GM19395 (cell line): ENCODE data around the gene CCRL2.
"Not testable (repeated sequence)": the region's sequence is repeated elsewhere in the genome, so short reads cannot be mapped to it uniquely, and the experiment has no call there.

Source experiments
- ATAC-seq: cut with Tn5 transposase; IDR thresholded peaks from one replicate; pipeline ENCODE4 v1.9.1; 2021; ENCODE audit warnings: mild to moderate bottlenecking, moderate library complexity; ENCODE audit not compliant: unreplicated experiment

The CCRL2 gene

DNA sequence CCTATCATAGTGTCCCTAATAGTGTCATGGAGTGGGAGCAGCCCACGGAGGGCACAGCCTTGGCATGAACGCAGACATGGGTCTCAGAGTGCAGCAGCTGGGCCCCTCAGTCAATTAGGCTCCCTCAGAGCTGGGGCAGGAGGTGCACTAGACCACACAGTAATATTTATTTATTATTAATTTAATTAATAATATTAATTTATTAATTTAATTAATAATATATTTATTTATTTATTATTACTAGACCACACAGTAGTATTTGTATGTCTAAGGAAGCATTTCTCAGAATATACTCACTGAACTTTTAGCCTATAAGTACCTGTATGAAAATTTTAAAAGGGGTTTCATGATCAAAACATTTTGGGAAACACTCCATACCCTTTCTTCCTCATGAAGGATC, 5.5 kb upstream of the CCRL2 start:
- no peak for ATAC-seq

DNA sequence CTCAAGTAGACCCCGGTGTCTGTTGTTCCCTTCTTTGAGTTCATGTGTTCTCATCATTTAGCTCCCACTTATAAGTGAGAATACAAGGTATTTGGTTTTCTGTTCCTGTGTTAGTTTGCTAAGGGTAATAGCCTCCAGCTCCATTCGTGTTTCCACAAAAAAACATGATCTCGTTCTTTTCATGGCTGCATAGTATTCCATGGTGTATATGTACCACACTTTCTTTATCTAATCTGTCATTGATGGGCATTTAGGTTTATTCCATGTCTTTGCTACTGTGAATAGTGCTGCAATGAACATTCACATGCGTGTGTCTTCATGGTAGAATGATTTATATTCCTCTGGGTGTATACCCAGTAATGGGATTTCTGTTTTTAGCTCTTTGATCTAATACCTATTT, 4.2 kb upstream of the CCRL2 start:
- not testable (repeated sequence) for ATAC-seq

DNA sequence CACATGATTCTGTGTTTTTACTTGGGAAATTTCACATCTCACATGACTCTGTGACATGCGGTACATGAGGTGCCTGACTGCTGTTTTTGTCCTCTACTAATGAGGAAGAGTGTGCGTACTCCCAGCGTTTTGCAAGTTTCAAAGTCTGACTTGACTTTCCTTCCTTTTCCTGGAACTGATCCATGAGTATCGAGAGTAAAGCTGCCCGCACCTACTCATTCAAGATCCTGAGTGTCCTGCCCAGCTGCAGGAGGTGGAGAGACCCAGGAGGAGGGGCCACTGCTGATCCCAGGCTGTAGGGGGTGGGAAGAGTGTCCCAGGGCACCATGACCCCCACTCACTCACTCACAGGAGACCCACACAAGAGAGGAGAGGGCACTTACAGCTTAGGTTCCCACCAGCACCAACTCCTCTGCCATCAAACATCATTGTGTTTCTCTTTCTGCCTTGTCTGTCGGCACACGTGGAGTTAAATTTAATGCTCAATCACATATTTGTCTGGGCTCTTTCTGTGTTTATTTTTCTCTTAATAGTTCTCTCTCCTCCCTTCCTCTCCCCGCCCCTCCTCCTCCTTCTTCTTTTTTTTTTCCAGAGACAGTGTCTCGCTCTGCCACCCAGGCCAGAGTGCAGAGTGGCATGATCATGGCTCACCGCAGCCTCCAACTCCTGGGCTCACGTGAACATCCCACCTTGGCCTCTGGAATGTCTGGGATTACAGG, 1.6 kb upstream of the CCRL2 start:
- no peak for ATAC-seq

DNA sequence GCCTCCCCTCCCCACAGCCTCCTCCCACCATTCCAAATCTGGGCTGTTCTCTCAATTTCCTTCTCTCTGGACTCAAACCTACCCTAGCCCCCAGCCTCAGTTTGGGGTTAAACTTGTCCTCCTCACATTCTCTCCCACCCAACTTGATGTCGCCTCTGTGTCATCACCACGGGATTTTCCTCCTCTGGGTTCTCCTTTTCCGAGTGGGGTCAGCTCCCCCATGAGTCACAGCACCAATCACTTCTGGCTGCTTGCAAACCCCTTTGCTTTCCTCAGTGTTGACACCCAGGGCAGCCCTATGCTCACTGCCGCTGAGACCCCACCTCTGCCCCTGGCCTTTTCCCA, 644 bp upstream of the CCRL2 start:
- ATAC-seq = no peak

DNA sequence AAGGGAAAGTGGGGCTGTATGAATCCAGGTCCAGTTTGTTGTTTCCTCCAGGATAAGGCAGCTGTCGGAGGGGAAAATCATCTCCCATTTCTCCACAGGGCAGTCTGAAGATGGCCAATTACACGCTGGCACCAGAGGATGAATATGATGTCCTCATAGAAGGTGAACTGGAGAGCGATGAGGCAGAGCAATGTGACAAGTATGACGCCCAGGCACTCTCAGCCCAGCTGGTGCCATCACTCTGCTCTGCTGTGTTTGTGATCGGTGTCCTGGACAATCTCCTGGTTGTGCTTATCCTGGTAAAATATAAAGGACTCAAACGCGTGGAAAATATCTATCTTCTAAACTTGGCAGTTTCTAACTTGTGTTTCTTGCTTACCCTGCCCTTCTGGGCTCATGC, 911 bp downstream of the CCRL2 start:
- no peak for ATAC-seq

DNA sequence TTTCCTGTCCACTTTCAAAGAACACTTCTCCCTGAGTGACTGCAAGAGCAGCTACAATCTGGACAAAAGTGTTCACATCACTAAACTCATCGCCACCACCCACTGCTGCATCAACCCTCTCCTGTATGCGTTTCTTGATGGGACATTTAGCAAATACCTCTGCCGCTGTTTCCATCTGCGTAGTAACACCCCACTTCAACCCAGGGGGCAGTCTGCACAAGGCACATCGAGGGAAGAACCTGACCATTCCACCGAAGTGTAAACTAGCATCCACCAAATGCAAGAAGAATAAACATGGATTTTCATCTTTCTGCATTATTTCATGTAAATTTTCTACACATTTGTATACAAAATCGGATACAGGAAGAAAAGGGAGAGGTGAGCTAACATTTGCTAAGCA, 1.8 kb downstream of the CCRL2 start:
- no peak for ATAC-seq

DNA sequence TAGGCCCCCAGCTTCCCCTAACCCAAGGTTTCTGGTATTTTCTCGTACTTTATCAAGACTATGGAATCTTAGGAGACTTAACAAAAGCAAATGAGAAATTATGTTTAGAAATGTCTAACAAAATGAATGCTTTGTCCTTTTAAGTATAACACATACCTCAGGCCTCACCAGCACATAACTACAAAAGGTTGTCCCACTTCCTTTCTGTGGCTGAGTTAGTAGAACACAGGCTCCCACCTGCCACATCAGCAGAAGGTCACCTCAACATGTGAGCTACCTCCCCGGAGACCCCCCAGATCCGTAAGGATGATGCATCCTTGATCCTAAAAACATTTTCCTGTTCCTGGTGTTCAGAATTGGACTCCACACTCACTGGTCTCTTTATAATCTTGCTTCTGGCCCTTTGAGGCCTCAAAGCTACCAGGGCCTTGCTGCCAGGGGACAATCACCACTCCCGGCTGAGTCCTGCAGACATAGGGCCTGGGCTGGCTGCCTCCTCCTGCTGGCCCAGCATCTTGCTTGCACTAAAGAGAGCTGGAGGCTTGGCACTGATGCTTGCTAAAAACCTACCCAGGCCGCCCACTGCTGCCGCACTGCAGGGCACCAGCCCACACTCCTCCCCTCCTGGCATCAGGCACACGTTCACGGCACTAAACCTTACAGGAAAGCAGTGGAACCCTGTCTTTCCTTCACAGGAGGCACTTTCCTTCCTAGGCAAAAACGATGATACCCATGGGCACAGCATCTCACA, 2.9 kb downstream of the CCRL2 start:
- ATAC-seq = no peak

DNA sequence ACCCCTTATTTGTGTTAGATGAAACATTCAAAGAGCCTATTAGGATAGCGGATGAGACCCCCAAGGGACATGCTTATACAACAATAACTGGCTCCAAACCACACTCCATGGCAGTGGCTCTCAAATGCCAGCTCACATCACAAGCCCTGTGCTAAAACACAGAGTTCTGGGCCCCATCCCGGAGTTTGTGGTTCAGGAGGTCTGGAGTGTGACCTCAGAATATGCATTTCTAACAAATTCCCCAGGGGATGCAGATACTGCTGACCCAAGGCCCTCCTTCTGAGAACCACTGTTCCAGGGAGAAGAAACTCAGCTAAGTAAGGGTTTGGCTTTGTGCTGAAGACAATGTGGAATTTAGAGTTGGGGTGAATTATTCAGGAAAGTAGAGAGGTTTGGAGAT, 3.6 kb downstream of the CCRL2 start:
- no peak for ATAC-seq

DNA sequence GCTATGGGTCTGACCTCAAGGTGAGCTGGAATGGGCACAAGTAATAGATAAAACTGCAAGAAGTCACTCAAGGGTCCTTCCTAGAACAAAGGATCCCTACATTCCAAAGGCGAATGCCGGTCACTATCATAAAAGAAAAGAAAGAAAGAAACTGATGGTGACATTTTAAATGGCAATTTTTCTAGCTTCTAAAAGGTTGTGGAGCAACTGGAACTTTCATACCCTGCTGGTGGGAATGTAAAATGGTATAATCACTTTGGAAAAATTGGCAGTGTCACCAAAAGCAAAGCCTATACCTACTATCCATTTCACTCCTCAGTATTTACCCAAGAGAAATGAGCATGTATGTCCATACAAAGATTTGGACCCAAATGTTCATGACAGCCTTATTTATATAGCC, 4.2 kb downstream of the CCRL2 start:
- no peak for ATAC-seq

DNA sequence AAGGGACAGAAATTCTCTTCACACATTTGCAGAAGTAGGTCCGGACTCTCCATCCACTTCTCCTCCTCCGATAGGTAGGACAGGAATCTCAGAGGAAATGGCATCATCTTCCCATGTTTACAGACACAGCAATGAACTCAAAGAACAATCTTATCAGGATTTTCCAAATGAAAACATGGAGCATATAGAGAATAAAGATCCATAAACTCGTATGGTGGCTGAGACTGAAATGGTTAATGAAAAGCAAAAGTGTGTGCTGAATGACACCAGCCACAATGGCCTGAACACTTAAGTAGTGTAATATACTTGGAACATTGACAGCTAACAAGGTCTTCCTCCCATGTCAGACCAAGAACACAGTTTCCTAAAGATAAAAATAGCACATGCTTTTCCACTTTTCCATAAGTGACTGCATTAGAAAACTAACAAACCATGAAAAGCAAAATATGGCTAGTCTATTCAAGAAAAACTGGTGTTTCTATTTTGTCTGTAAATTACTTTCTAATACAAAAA, 5.8 kb downstream of the CCRL2 start:
- ATAC-seq = no peak

DNA sequence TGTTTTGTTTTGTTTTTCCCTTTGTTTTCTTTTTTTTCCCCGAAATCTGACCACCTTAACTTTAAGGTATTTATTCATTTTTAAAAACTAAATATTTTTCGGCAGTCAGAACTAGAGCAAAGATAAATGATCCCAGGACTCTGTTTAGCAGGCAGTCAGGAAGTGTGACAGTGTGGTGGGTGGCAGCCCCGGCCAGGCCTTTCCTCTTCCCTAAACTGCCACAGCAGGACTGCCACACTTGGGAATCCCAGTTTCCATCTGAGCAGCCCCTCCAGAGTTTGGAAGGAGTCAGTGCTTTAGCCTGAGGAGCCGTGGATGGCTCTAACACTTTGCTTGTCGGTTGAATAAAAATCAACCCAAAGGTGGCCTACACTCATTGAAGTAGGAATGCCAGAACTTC, 6.9 kb downstream of the CCRL2 start:
- no peak for ATAC-seq

DNA sequence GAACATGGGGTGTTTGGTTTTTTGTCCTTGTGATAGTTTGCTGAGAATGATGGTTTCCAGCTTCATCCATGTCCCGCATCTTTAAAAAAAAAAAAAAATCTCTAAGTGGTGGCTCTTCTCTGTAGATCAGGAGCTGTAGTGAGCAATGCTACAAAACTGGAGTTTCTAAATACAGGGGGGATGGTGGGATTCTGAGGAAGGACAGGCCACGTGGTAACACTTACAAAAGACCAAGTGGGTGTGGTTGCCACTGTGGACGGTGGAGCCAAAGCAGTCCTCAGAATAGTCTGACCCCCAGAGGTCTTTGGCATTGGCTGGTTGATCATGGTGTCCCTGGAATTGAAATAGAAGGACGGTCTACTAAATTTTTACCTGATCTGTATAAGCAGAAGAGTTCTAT, 7.7 kb downstream of the CCRL2 start:
- no peak for ATAC-seq

DNA sequence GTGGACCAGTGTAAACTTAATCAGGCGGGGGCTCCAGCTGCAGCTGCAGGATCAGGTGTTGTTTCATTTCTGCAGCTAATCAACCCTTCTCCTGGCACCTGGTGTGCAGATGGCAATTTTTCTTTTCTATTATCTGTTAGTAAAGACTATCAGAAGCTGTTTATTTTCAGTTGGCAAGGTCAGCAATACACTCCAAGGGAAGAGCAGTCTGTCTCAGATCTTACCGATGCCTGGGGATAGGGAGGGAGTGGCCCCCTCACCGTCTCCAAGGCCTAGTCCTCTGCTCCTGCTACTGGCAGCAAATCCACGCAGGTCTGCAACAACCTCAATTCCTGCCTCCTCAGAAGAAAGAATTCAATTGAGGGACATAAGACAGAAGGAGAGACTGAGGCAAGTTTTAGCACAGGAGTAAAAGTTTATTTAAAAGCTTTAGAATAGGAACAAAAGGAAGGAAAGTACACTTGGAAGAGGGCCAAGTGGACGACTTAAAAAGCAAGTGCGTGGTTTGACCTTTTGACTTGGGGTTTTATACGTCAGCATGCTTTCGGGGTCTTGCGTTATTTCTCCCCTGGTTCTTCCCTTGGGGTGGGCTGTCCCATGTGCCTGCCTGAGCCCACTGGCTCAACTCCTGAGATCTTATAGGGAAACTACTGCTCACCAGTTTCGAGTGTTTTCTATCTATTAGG, 9.2 kb downstream of the CCRL2 start:
- no peak for ATAC-seq

DNA sequence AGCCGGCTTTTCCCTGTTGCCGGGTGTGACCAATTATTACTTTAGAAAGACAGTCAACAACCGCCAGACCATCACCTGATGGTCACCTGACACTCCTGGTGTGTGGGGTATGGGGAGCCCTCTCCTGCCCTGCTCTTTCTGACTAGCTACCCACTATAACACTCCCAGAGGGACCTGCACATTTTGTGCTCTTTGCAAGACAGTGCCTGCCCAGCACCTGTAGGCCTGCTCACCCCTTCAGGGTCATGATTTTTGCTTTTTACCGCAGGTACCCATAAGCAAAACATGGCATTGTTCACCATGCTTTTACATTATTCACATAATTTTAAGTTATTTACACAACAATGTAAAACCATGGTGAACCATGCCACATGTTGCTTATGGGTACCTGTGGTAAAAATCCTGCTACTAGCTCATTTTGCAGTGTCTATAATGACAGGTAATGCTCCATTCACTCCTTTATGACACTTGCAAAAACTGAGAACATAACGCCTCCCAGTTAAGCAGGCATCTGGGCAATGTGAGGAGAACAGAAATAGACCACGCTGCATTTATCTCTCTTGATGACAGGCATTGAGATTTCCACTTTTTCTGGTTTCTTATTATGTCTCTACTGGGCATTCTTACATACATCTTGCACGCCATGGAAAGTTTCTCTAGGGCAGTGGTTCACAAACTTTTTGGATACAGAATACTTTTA, 9.9 kb downstream of the CCRL2 start:
- no peak for ATAC-seq

DNA sequence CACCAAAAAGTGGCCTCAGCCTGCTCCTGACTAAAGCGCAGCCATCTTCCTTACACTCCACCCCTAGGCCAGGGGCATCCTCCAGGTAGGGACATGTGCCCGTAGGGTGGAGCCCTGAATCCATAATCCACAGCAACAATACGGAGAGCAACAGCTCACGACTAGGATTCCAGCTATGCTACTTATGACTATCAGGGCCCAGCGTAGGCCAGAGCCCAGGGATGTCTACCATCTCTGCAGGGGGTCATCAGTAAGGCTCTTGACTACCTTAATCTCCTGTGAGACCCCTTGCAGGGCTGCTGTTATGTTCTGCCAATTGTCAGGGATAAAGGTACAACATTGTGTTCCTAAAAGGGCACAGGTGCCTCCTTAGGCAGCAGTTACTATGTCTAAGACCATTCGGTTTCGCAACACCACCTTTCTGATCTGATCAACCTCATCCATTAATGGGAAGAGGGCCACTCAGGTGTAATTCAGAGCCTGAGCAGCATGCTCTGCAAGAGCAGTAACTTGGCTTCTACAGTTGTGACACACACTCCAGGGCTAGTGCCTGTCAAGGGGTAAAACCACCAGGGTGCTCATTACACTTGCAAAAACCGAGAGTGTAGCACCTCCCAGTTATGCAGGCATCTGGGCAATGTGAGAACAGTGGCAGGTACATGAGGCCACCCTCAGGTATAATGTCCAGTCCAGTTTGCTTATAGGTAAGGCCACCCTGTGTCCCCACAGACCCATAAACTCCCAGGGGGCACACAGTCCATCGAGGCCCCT, 11.0 kb downstream of the CCRL2 start:
- no peak for ATAC-seq

DNA sequence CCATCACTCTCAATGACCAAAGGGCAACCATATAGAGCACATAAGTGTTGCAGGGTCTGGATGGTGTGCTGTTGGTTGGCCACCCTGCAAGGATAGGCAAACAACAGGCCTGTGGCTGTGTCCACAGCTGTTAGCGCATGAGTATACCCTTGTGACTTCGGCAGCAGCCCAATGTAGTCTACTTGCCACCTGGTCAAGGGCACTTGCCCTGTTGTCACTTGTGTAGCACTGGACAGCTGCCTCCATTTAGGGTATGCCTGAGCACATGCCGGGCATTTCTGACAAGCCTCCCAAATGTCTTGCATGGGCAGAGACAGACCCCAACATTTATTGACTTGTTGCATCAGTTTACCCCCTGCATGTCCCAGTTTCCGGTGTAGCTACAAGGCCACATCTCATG, 12.8 kb downstream of the CCRL2 start:
- no peak for ATAC-seq

DNA sequence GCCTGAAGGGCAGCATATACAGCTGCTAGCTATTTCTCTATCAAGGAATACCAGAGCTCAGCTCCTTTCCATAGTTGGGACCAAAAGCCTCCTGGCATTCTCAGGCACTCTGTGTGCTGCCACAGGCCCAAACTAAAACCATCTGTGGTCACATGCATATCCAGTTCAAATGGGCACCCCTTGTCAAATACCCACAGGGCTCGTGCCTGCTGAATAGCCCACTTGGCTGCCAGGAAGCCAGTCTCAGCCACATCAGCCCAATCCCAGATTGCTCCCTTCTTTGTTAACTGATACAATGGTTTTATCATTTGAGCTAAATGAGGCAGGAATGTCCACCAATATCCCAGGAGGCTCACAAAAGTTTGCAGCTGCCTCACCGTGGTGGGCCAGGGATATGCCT, 13.9 kb downstream of the CCRL2 start:
- ATAC-seq = no peak

DNA sequence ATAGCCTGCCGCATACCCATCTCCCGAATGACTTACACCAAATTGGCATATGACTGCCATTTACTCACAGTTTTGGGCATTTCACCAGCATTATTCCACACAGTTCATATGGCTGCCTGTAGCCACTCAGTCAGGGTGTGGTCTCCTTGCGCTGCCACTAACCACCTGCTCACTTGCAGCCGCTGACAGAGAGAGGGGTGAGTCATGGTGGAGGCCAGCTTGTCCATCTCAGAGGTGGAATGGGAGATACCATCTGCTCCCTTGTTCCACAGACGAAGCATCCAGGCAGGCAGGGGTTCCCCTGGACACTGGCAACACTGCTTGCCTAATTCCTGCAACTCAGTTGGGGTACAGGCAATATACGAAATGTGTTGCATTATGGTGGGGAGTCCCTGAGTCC, 15.6 kb downstream of the CCRL2 start:
- no peak for ATAC-seq

DNA sequence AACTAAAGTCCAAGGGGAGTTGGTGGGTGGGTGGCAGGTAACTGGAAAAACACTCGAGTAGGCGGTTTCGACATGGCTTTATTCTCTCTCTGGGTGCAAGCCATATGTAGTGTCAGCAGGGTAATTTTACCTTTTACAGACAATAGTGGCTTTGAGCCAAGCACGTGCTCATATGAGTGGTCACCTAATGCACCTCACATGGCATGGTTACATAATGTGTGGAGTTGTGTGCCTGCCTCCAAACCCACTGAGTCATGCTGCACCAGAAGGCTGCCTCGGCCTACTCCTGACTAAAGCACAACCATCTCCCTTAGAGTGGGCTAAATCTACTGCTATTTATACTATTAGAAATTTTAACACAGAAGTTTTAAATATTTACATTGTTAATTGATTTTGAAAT, 16.5 kb downstream of the CCRL2 start:
- ATAC-seq = no peak

DNA sequence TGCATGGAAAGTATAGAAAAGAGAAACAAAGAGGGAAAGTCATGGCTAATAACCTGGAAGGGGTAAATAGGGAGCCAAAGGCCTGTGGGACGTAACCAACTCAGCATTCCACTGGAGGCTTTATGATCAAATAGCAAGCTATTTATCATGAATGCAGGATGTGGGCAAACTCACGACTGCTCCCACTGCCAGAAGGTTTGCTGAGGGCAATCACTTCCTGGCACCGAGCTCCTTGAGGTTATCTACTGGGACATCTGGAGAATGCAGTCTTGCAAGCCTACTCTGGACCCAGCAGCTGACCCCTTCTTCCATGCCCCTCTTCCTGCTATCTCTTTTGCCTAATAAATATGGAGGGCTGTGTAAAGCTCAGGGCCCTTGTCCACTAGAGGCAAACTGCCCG, 19.4 kb downstream of the CCRL2 start:
- ATAC-seq = not testable (repeated sequence)

DNA sequence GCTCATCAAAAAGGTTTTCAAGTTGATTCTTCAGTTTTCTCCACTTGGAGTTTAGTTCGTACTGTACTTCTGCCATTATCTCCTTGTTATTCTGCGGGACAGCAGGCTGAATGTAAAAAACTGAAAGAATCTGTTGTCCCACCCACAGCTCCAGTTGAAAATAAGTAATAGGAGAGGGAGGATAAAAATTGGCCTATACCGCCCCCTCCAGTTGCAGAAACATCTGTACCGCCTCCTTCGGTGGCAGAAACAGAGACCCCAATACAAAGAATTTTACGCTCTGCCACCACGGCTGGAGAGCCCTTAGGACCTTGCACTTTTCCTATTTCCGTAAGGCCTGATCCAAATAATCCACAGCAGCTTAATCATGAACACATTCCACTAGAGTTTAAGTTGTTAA, 20.3 kb downstream of the CCRL2 start:
- not testable (repeated sequence) for ATAC-seq
